ENCODE data around the gene CARD11.

Gene CARD11

DNA sequence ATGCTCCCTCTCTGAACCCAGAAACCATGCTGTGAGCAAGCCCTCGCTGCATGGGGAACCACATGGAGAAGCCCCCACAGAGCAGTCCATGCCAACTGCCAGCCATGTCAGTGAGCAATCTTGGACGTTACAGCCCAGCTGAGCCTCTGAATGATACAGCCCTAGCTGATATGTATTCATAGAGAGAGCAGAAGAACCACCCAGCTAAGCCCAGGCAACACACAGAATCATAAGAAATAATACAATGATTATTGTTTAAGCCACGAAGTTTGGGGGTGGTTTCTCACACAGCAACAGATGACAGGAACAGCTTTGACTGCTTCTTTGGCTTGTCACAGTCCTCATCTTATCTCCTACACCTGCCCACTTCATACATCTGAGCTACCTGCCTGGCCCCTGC lies 32.5 kb upstream of the CARD11 start:
- Histone ChIP-seq H2BK15ac (replicated peaks; ENCODE audit: low read depth) (no peak overlapping the region), H3K56ac (ENCODE audit: low read length) (no peak overlapping the region), H3K27me3 (ENCODE audit: insufficient read depth, low read length, poor library complexity) (no peaks in the 10 kb centered on the region), H3K4me1 (ENCODE audit: control insufficient read depth, low read depth, low read length) (no peaks in the 10 kb centered on the region), H3K4me3 (ENCODE audit: low read length) (no peak overlapping the region), H3K18ac (ENCODE audit: low read length) (no peak overlapping the region), H3K36me3 (ENCODE audit: control insufficient read depth, insufficient read depth, low read length) (no peaks in the 10 kb centered on the region), H4K8ac (ENCODE audit: low read depth, low read length) (no peak overlapping the region), H4K5ac (ENCODE audit: low read length) (no peak overlapping the region), H3K23ac (ENCODE audit: low read length) (no peak overlapping the region), H3K4ac (ENCODE audit: low read depth, low read length) (no peak overlapping the region), H3K79me1 (ENCODE audit: low read length) (no peaks in the 10 kb centered on the region), H3K4me2 (ENCODE audit: low read length) (no peak overlapping the region), H2BK120ac (ENCODE audit: low read depth, low read length) (no peak overlapping the region), H3K79me2 (ENCODE audit: control insufficient read depth, insufficient read depth, low read length) (no peaks in the 10 kb centered on the region), H2AK5ac (ENCODE audit: low read length) (no peak overlapping the region), H2BK5ac (ENCODE audit: low read length) (no peak overlapping the region), H3K9ac (ENCODE audit: low read length) (no peak overlapping the region), H3K27ac (ENCODE audit: low read depth, low read length) (no peak overlapping the region)
- DNase-seq: no peak
- WGBS (ENCODE audit: extremely low coverage, insufficient coverage, low lambda C conversion rate): no CpG with 5 or more reads among the region's 3 CpGs

DNA sequence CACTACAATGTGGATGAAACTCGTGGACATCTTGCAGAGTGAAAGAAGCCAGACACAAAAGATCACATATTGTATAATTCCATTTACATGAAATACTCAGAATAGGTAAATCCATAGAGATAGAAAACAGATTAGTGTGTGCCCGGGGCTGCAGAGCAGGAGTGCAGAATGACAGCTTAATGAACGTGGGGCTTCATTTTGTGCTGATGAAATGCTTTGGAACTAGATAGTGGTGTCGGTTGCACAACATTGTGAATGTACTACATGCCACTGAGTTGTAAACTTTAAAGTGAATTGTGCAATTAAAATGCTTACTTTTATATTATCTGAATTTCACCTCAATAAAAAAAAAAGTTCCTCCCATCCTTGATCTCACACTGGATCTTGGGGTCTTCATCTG lies 31.8 kb upstream of the CARD11 start:
- Histone ChIP-seq H4K8ac (ENCODE audit: low read depth, low read length) (no peak overlapping the region), H3K56ac (ENCODE audit: low read length) (no peak overlapping the region), H3K9ac (ENCODE audit: low read length) (no peak overlapping the region), H3K4me3 (ENCODE audit: low read length) (no peak overlapping the region), H3K79me1 (ENCODE audit: low read length) (no peaks in the 10 kb centered on the region), H3K4ac (ENCODE audit: low read depth, low read length) (no peak overlapping the region), H2AK5ac (ENCODE audit: low read length) (no peak overlapping the region), H3K79me2 (ENCODE audit: control insufficient read depth, insufficient read depth, low read length) (no peaks in the 10 kb centered on the region), H3K27me3 (ENCODE audit: insufficient read depth, low read length, poor library complexity) (no peaks in the 10 kb centered on the region), H2BK5ac (ENCODE audit: low read length) (no peak overlapping the region), H3K23ac (ENCODE audit: low read length) (no peak overlapping the region), H3K36me3 (ENCODE audit: control insufficient read depth, insufficient read depth, low read length) (no peaks in the 10 kb centered on the region), H2BK15ac (replicated peaks; ENCODE audit: low read depth) (no peak overlapping the region), H3K4me1 (ENCODE audit: control insufficient read depth, low read depth, low read length) (no peaks in the 10 kb centered on the region), H2BK120ac (ENCODE audit: low read depth, low read length) (no peak overlapping the region), H3K27ac (ENCODE audit: low read depth, low read length) (no peak overlapping the region), H4K5ac (ENCODE audit: low read length) (no peak overlapping the region), H3K18ac (ENCODE audit: low read length) (no peak overlapping the region), H3K4me2 (ENCODE audit: low read length) (no peak overlapping the region)
- no peak for DNase-seq
- WGBS (ENCODE audit: extremely low coverage, insufficient coverage, low lambda C conversion rate): no CpG with 5 or more reads among the region's 4 CpGs

DNA sequence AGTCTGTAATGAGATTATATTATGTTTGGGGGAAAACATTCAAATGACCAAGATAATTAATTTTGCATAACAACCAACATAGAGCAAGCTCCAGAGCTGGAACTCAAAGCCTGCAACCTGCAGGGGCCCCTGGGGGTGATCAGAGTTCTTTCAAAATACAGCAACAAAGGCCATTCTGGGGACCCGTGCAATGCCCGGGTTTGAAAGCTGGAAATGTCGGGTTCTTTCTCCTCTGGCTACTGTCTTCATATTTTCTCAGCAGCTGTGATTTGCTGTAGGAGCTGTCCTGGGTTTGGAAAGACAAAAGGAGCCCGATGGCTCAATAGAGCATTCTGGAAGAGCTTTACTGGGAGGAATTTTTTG lies 30.8 kb upstream of the CARD11 start:
- Histone ChIP-seq H4K8ac (ENCODE audit: low read depth, low read length) (no peak overlapping the region), H3K4me2 (ENCODE audit: low read length) (no peak overlapping the region), H3K9ac (ENCODE audit: low read length) (no peak overlapping the region), H4K5ac (ENCODE audit: low read length) (no peak overlapping the region), H3K18ac (ENCODE audit: low read length) (no peak overlapping the region), H3K23ac (ENCODE audit: low read length) (no peak overlapping the region), H3K56ac (ENCODE audit: low read length) (no peak overlapping the region), H2BK15ac (replicated peaks; ENCODE audit: low read depth) (no peak overlapping the region), H3K27ac (ENCODE audit: low read depth, low read length) (no peak overlapping the region), H2AK5ac (ENCODE audit: low read length) (no peak overlapping the region), H3K27me3 (ENCODE audit: insufficient read depth, low read length, poor library complexity) (no peaks in the 10 kb centered on the region), H3K4me1 (ENCODE audit: control insufficient read depth, low read depth, low read length) (no peaks in the 10 kb centered on the region), H3K4ac (ENCODE audit: low read depth, low read length) (no peak overlapping the region), H3K36me3 (ENCODE audit: control insufficient read depth, insufficient read depth, low read length) (no peaks in the 10 kb centered on the region), H3K4me3 (ENCODE audit: low read length) (no peak overlapping the region), H2BK120ac (ENCODE audit: low read depth, low read length) (no peak overlapping the region), H3K79me2 (ENCODE audit: control insufficient read depth, insufficient read depth, low read length) (no peaks in the 10 kb centered on the region), H2BK5ac (ENCODE audit: low read length) (no peak overlapping the region), H3K79me1 (ENCODE audit: low read length) (no peaks in the 10 kb centered on the region)
- no peak for DNase-seq
- WGBS (ENCODE audit: extremely low coverage, insufficient coverage, low lambda C conversion rate): no CpG with 5 or more reads among the region's 4 CpGs

DNA sequence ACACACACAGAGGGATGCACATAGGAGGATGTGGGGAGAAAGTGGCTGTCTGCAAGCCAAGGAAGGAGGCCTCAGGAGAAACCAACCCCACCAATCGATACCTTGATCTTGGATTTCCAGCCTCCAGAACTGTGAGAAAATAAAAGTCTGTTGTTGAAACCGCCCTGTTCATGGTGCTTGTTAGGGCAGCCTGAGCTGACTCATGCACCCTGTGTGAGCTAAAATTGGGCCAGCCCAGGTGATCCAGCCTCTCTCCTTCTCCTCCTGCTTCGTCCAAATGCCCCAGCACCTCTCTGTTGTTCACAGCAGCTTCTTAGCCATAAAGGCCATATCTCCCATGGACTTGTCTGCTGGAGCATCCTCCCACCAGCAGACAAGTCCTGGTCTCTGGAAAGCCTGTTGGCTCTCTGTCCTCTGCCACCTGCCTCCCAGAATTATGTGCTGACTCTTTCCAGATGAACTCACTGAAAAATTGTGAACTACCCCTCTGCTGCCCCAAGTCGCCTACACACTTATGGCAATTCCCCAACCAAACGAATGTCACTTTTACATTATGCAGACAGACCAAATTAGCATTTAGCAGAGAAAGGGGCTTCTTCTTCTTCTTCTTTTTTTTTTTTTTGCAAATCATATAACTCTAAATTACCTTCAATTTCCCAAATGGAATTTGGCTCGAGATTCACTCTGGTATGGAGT lies 30.2 kb upstream of the CARD11 start:
- Histone ChIP-seq H3K23ac (ENCODE audit: low read length) (no peak overlapping the region), H3K4ac (ENCODE audit: low read depth, low read length) (no peak overlapping the region), H2BK5ac (ENCODE audit: low read length) (no peak overlapping the region), H3K18ac (ENCODE audit: low read length) (no peak overlapping the region), H2BK120ac (ENCODE audit: low read depth, low read length) (no peak overlapping the region), H3K56ac (ENCODE audit: low read length) (no peak overlapping the region), H4K5ac (ENCODE audit: low read length) (no peak overlapping the region), H4K8ac (ENCODE audit: low read depth, low read length) (no peak overlapping the region), H3K79me2 (ENCODE audit: control insufficient read depth, insufficient read depth, low read length) (no peaks in the 10 kb centered on the region), H2BK15ac (replicated peaks; ENCODE audit: low read depth) (no peak overlapping the region), H2AK5ac (ENCODE audit: low read length) (no peak overlapping the region), H3K9ac (ENCODE audit: low read length) (no peak overlapping the region), H3K4me3 (ENCODE audit: low read length) (no peak overlapping the region), H3K4me1 (ENCODE audit: control insufficient read depth, low read depth, low read length) (no peaks in the 10 kb centered on the region), H3K79me1 (ENCODE audit: low read length) (no peaks in the 10 kb centered on the region), H3K36me3 (ENCODE audit: control insufficient read depth, insufficient read depth, low read length) (no peaks in the 10 kb centered on the region), H3K27me3 (ENCODE audit: insufficient read depth, low read length, poor library complexity) (no peaks in the 10 kb centered on the region), H3K4me2 (ENCODE audit: low read length) (no peak overlapping the region), H3K27ac (ENCODE audit: low read depth, low read length) (no peak overlapping the region)
- no peak for DNase-seq
- no CpG with 5 or more reads among the region's 6 CpGs for WGBS (ENCODE audit: extremely low coverage, insufficient coverage, low lambda C conversion rate)

DNA sequence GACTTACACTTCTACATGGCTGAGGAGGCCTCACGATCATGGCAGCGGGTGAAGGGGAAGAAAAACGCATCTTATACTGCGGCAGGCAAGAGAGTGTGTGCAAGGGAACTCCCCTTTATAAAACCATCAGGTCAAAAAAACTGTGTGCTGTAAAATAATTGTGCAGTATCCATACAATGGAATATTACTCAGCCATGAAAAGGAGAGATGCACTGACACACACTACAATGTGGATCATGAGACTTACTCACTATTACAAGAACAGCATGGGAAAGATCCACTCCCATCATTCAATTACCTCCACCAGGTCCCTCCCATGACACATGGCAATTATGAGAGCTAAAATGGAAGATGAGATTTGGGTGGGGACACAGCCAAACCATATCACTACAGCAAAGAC lies 27.2 kb upstream of the CARD11 start:
- no peak overlapping the region for H3K27ac ChIP-seq (ENCODE audit: low read depth, low read length)
- H3K4me1 ChIP-seq (ENCODE audit: control insufficient read depth, low read depth, low read length): no peaks in the 10 kb centered on the region
- H3K56ac ChIP-seq (ENCODE audit: low read length): no peak overlapping the region
- H2BK15ac ChIP-seq (replicated peaks; ENCODE audit: low read depth): no peak overlapping the region
- no peak overlapping the region for H3K23ac ChIP-seq (ENCODE audit: low read length)
- no peak overlapping the region for H4K8ac ChIP-seq (ENCODE audit: low read depth, low read length)
- no peak overlapping the region for H3K18ac ChIP-seq (ENCODE audit: low read length)
- no CpG with 5 or more reads among the region's 4 CpGs for WGBS (ENCODE audit: extremely low coverage, insufficient coverage, low lambda C conversion rate)
- H3K4me3 ChIP-seq (ENCODE audit: low read length): no peak overlapping the region
- H3K79me2 ChIP-seq (ENCODE audit: control insufficient read depth, insufficient read depth, low read length): no peaks in the 10 kb centered on the region
- no peak overlapping the region for H3K4me2 ChIP-seq (ENCODE audit: low read length)
- H2AK5ac ChIP-seq (ENCODE audit: low read length): no peak overlapping the region
- H3K27me3 ChIP-seq (ENCODE audit: insufficient read depth, low read length, poor library complexity): no peaks in the 10 kb centered on the region
- no peak for DNase-seq
- H2BK120ac ChIP-seq (ENCODE audit: low read depth, low read length): no peak overlapping the region
- no peak overlapping the region for H3K9ac ChIP-seq (ENCODE audit: low read length)
- H3K79me1 ChIP-seq (ENCODE audit: low read length): no peaks in the 10 kb centered on the region
- H4K5ac ChIP-seq (ENCODE audit: low read length): no peak overlapping the region
- H2BK5ac ChIP-seq (ENCODE audit: low read length): no peak overlapping the region
- H3K4ac ChIP-seq (ENCODE audit: low read depth, low read length): no peak overlapping the region
- H3K36me3 ChIP-seq (ENCODE audit: control insufficient read depth, insufficient read depth, low read length): no peaks in the 10 kb centered on the region

DNA sequence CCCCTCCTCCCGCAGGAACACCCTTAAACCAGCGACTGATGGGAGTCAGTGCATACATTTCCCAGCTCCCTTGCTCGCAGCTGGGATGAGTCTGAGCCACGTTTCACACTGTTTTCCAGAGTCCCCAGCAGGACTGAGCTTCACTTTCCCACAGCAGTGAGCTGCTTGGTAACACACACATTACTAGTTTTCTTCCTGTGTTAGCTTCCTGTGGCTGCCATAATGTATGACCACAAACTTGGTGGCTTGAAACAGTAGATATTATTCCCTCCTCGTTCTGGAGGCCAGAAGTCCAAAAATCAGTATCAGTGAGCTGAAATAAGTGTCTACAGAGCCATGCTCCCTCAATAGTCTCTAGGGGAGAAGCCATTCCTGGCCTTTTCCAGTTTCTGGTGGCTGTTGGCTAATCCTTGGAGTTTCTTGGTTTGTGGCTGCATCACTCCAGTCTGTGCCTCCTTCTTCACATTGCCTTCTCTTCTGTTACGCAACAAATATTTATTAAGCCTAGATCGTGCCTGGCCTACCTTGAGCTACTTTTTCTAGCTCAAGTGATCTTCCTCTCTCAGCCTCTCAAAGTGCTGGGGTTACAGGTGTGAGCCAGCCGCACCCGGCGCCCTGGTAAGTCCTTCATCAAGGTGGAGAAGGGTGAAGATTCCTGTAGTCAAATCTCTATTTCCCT lies 26.2 kb upstream of the CARD11 start:
- Histone ChIP-seq H3K4me1 (ENCODE audit: control insufficient read depth, low read depth, low read length) (no peaks in the 10 kb centered on the region), H3K4me2 (ENCODE audit: low read length) (no peak overlapping the region), H3K79me2 (ENCODE audit: control insufficient read depth, insufficient read depth, low read length) (no peaks in the 10 kb centered on the region), H3K18ac (ENCODE audit: low read length) (no peak overlapping the region), H3K27me3 (ENCODE audit: insufficient read depth, low read length, poor library complexity) (no peaks in the 10 kb centered on the region), H4K8ac (ENCODE audit: low read depth, low read length) (no peak overlapping the region), H2BK120ac (ENCODE audit: low read depth, low read length) (no peak overlapping the region), H3K9ac (ENCODE audit: low read length) (no peak overlapping the region), H2BK15ac (replicated peaks; ENCODE audit: low read depth) (no peak overlapping the region), H3K27ac (ENCODE audit: low read depth, low read length) (no peak overlapping the region), H3K4me3 (ENCODE audit: low read length) (no peak overlapping the region), H2BK5ac (ENCODE audit: low read length) (no peak overlapping the region), H2AK5ac (ENCODE audit: low read length) (no peak overlapping the region), H4K5ac (ENCODE audit: low read length) (no peak overlapping the region), H3K79me1 (ENCODE audit: low read length) (no peaks in the 10 kb centered on the region), H3K56ac (ENCODE audit: low read length) (no peak overlapping the region), H3K23ac (ENCODE audit: low read length) (no peak overlapping the region), H3K4ac (ENCODE audit: low read depth, low read length) (no peak overlapping the region), H3K36me3 (ENCODE audit: control insufficient read depth, insufficient read depth, low read length) (no peaks in the 10 kb centered on the region)
- no CpG with 5 or more reads among the region's 10 CpGs for WGBS (ENCODE audit: extremely low coverage, insufficient coverage, low lambda C conversion rate)
- DNase-seq: no peak
